HepG2 (cell line): ENCODE data around the gene DDT. TPM values are rescaled to one million over a fixed set of nuclear protein-coding genes. Genes with fewer than 3 reads are reported as not detected.

Experiments used
- ATAC-seq: fragments of 200-7000 bp; cut with Tn5 transposase; 3 replicates; pipeline ENCODE4 v1.9.1; 2020; ENCODE audit warnings: mild to moderate bottlenecking, moderate library complexity
- BruUV-seq: library from RNA; stranded (reverse); fragments of 400-500 nt; replicated peaks from 2 replicates; lab custom pipeline; 2021; lab: Mats Ljungman, UMichigan
- CTCF ChIA-PET: fragments of 300-600 bp; formaldehyde crosslinking; extraction: SDS; loops from one replicate; lab custom pipeline; 2021; ENCODE audit warnings: low total read pairs, inconsistent platforms, low intra/inter-chr PET ratio; lab: Yijun Ruan, JAX
- POLR2A ChIA-PET: fragments of 350-600 bp; sonication (Branson Sonifier 250); formaldehyde crosslinking; loops from one replicate; lab custom pipeline; 2020; ENCODE audit warnings: antibody characterized with exemption, inconsistent platforms; lab: Yijun Ruan, JAX
- DNase-seq: peaks from one replicate; pipeline ENCODE4 v3.0.0-alpha.2; 2015; ENCODE audit warnings: low spot score
- FAIRE-seq: peaks from 3 replicates; lab custom pipeline; 2011; peaks lifted over from hg19 to GRCh38; lab: Jason Lieb, UNC
- H2AFZ ChIP-seq: one replicate; pipeline ENCODE4 v1.6.1; 2011; ENCODE audit warnings: low read length, inconsistent platforms
- H3K27ac ChIP-seq: fragments of 300-600 bp; 3 replicates; pipeline ENCODE4 v1.8.0; 2011; ENCODE audit warnings: mixed run types, mild to moderate bottlenecking, mixed read lengths, low read length, inconsistent platforms; ENCODE audit not compliant: insufficient read depth; ENCODE audit errors: extremely low read length
- H3K27me3 ChIP-seq, 2 experiments: fragments of 200-600 bp in 1 of 2; 2 replicates in 1 of 2; 3 replicates in 1 of 2; pipeline versions ENCODE4 v1.6.0 to v1.8.0; 2011; ENCODE audit warnings: low read length in 2 of 2, mild to moderate bottlenecking in 2 of 2, moderate library complexity in 2 of 2, inconsistent platforms in 1 of 2; ENCODE audit not compliant: insufficient read depth in 2 of 2, control insufficient read depth in 1 of 2
- H3K36me3 ChIP-seq, 2 experiments: fragments of 200-600 bp in 1 of 2; replicated peaks in 1 of 2; 2 replicates in 1 of 2; 3 replicates in 1 of 2; pipeline versions ENCODE4 v1.5.1 to v1.8.0; 2011; ENCODE audit warnings: low read length in 2 of 2, inconsistent platforms in 1 of 2; ENCODE audit not compliant: insufficient read depth in 2 of 2, control insufficient read depth in 1 of 2
- H3K4me1 ChIP-seq: 2 replicates; pipeline ENCODE4 v1.5.1; 2012; ENCODE audit warnings: low read length, inconsistent platforms; ENCODE audit not compliant: insufficient read depth
- H3K4me2 ChIP-seq: 2 replicates; pipeline ENCODE4 v1.6.0; 2011; ENCODE audit warnings: low read depth, low read length, inconsistent platforms
- H3K4me3 ChIP-seq, 3 experiments: fragments of 200-600 bp in 1 of 3; sonication (generic), shearing (Covaris generic) in 1 of 3; replicated peaks in 1 of 3; 2 replicates each; pipeline ENCODE4 v1.5.1; 2011 to 2016; ENCODE audit warnings: low read length in 3 of 3, inconsistent platforms in 2 of 3, low read depth in 2 of 3, mild to moderate bottlenecking in 2 of 3, control low read depth in 1 of 3, mixed read lengths in 1 of 3; ENCODE audit not compliant: insufficient read depth in 1 of 3
- H3K79me2 ChIP-seq: one replicate; pipeline ENCODE4 v1.6.1; 2011; ENCODE audit warnings: low read length, inconsistent platforms; ENCODE audit not compliant: insufficient read depth
- H3K9ac ChIP-seq: 2 replicates; pipeline ENCODE4 v1.6.0; 2011; ENCODE audit warnings: mild to moderate bottlenecking, low read depth, low read length, inconsistent platforms; ENCODE audit not compliant: insufficient read depth
- H3K9me3 ChIP-seq: 2 replicates; pipeline ENCODE4 v1.5.1; 2012; ENCODE audit warnings: mild to moderate bottlenecking, low read length
- H4K20me1 ChIP-seq: 2 replicates; pipeline ENCODE4 v1.6.0; 2011; ENCODE audit warnings: inconsistent platforms, mild to moderate bottlenecking, low read length, moderate library complexity; ENCODE audit not compliant: insufficient read depth
- AFF4 ChIP-seq: sonication (generic); formaldehyde crosslinking; IDR thresholded peaks from 2 replicates; pipeline ENCODE4 v1.4.0; 2020; ENCODE audit warnings: missing genetic modification reagents
- CREB1 ChIP-seq, 2 experiments: fragments of 450-650 bp in 1 of 2; IDR thresholded peaks; 2 replicates each; pipeline ENCODE4 v1.6.1; 2016 to 2017; ENCODE audit warnings: control low read depth in 1 of 2, mild to moderate bottlenecking in 1 of 2, missing compliant biosample characterization in 1 of 2, missing genetic modification characterization in 1 of 2
- FOXJ3 ChIP-seq: sonication (generic); formaldehyde crosslinking; IDR thresholded peaks from 2 replicates; pipeline ENCODE4 v1.4.0; 2020; ENCODE audit warnings: missing genetic modification reagents, mild to moderate bottlenecking, borderline replicate concordance
- GTF2F1 ChIP-seq: fragments of 150-350 bp; IDR thresholded peaks from 2 replicates; pipeline ENCODE4 v1.6.1; 2014; ENCODE audit warnings: low read length
- HDAC1 ChIP-seq: sonication (generic); formaldehyde crosslinking; IDR thresholded peaks from 2 replicates; pipeline ENCODE4 v1.5.1; 2020; ENCODE audit warnings: mild to moderate bottlenecking, missing genetic modification reagents
- IKZF4 ChIP-seq: sonication (generic); formaldehyde crosslinking; IDR thresholded peaks from 2 replicates; pipeline ENCODE4 v1.5.1; 2020; ENCODE audit warnings: borderline replicate concordance, mild to moderate bottlenecking, low read depth, missing genetic modification reagents; ENCODE audit errors: not compliant biosample characterization
- MIXL1 ChIP-seq: IDR thresholded peaks from 2 replicates; pipeline ENCODE4 v1.6.1; 2016
- NFE2L1 ChIP-seq: sonication (generic); formaldehyde crosslinking; IDR thresholded peaks from 2 replicates; pipeline ENCODE4 v1.4.0; 2020; ENCODE audit warnings: missing genetic modification reagents, mild to moderate bottlenecking, borderline replicate concordance
- NFE2L2 ChIP-seq: fragments of 150-350 bp; IDR thresholded peaks from 2 replicates; pipeline ENCODE4 v1.6.1; 2014; ENCODE audit warnings: low read length
- POLR2A ChIP-seq, 2 experiments: IDR thresholded peaks; 2 replicates each; pipeline ENCODE4 v1.6.1; 2011; ENCODE audit warnings: low read depth in 2 of 2, low read length in 2 of 2, mild to moderate bottlenecking in 1 of 2, moderate library complexity in 1 of 2; ENCODE audit not compliant: insufficient read depth in 1 of 2
- RNF2 ChIP-seq: fragments of 450-650 bp; conservative IDR thresholded peaks from 2 replicates; pipeline ENCODE4 v1.6.1; 2016; ENCODE audit warnings: low read depth
- SAP130 ChIP-seq: IDR thresholded peaks from 2 replicates; pipeline ENCODE4 v1.6.1; 2016; ENCODE audit warnings: low read depth
- TBX3 ChIP-seq: fragments of 450-650 bp; IDR thresholded peaks from 2 replicates; pipeline ENCODE4 v1.6.1; 2017; ENCODE audit warnings: antibody characterized with exemption, mild to moderate bottlenecking, inconsistent platforms, borderline replicate concordance
- TIGD3 ChIP-seq: sonication (generic); formaldehyde crosslinking; IDR thresholded peaks from 2 replicates; pipeline ENCODE4 v1.5.1; 2020; ENCODE audit warnings: mild to moderate bottlenecking, missing genetic modification reagents, borderline replicate concordance
- ZFP82 ChIP-seq: sonication (generic); formaldehyde crosslinking; IDR thresholded peaks from 2 replicates; pipeline ENCODE4 v1.5.1; 2020; ENCODE audit warnings: mild to moderate bottlenecking, missing genetic modification reagents, borderline replicate concordance
- ZMYM3 ChIP-seq: sonication (generic); formaldehyde crosslinking; IDR thresholded peaks from 2 replicates; pipeline ENCODE4 v1.5.1; 2020; ENCODE audit warnings: mild to moderate bottlenecking, missing genetic modification reagents
- ZNF770 ChIP-seq: sonication (generic); formaldehyde crosslinking; IDR thresholded peaks from 2 replicates; pipeline ENCODE4 v1.5.0; 2020; ENCODE audit warnings: mild to moderate bottlenecking, missing genetic modification reagents
- WGBS: methylation state at CpG from one replicate; pipeline ENCODE4 v1.1.6; 2017; ENCODE audit warnings: low lambda C conversion rate; 5-methylcytosine and 5-hydroxymethylcytosine counted together
- in situ Hi-C: cut with HindIII; loops from 2 replicates; pipeline ENCODE4 v1.10.0; 2017; ENCODE audit warnings: low pct_unique_long_range_greater_than_20kb; ENCODE audit not compliant: extremely low pct_ligation_motif_present
- intact Hi-C: fragments of 100-400 bp; cut with micrococcal nuclease; formaldehyde crosslinking; loops from one replicate; pipeline ENCODE4 v1.10.0; 2022; ENCODE audit not compliant: unreplicated experiment
- polyA plus RNA-seq, 8 experiments: library from polyadenylated mRNA; depleted of rRNA in 3 of 8; stranded (reverse) in 7 of 8; unstranded in 1 of 8; fragments of >200 nt; fragmentation: Illumina TruSeq in 4 of 8; extraction: Trizol in 4 of 8; gene quantifications; 2 replicates each; pipeline versions ENCODE4 v1.2.1 to v1.2.3, GENCODE V29; 2011 to 2016; ENCODE audit warnings: low read depth in 4 of 8, missing spikeins in 1 of 8, mixed read lengths in 1 of 8; ENCODE audit not compliant: insufficient read depth in 1 of 8
- total RNA-seq, 5 experiments: library from RNA; depleted of rRNA; stranded (reverse); fragments of >200 nt; fragmentation: Illumina TruSeq; extraction: Trizol; gene quantifications; 2 replicates each; pipeline ENCODE4 v1.2.3, GENCODE V29; 2016; ENCODE audit warnings: low read depth in 1 of 5

Gene DDT
- total and polyA plus RNA-seq, 2 of the 13 experiments (the other 11 are each of a cell fraction or from before 2014, with no cell fraction given): 143 to 181 TPM

GRCh38 chr22:24010018-24010391, 35.8 kb upstream of the DDT start:
- ATAC-seq (no peak), FAIRE-seq (no peak), DNase-seq (no peak)
- POLR2A ChIA-PET: interaction anchor here (1.2 to 2.5 kb wide), 10 partner anchors 8 to 236 kb away, joined by 3 to 17 read pairs (median 5); partner anchors contain the start of genes MIF and SLC2A11
- Histone ChIP-seq H3K27ac (peak overlapping the region; percentile 87), H3K4me3 (peak overlapping the region in 2 of 3 experiments; percentile 18 to 95; a peak in 3 of 6 replicates), H3K4me2 (peak overlapping the region; percentile 86), H3K27me3 (no peaks in the 10 kb centered on the region; a peak in 1 of 5 replicates), H2AFZ (no peak overlapping the region), H4K20me1 (no peaks in the 10 kb centered on the region; the same call in 1 of the 2 replicates), H3K36me3 (no peaks in the 10 kb centered on the region), H3K9me3 (no peaks in the 10 kb centered on the region), H3K9ac (peak overlapping the region; percentile 73), H3K4me1 (peaks cover 69% of the 10 kb centered on the region), H3K79me2 (peaks cover 33% of the 10 kb centered on the region)
- TSS peak; percentile 75 for BruUV-seq
- intact Hi-C loops: no loop called here
- WGBS: 6% methylated on average over 2 of the region's 2 CpGs
- CTCF ChIA-PET: no interaction called here
- in situ Hi-C loops: no loop called here
- TF ChIP-seq ZFP82 (no peak), NFE2L2 (peak; percentile 25; the same call in 1 of the 2 replicates), RNF2 (no peak), TIGD3 (no peak), MIXL1 (CRISPR knock-in tag) (no peak), ZNF770 (CRISPR knock-in tag) (no peak), TBX3 (peak; percentile 42; the same call in 1 of the 2 replicates), POLR2A (IDR thresholded peaks at IDR 0.05; ENCODE audit: insufficient read depth in 1 of 2, low read depth in 2 of 2, low read length in 2 of 2) (no peak), NFE2L1 (no peak), FOXJ3 (CRISPR knock-in tag) (0 out of 2 replicates have a peak, but pooled peaks have one; percentile 40), IKZF4 (CRISPR knock-in tag) (no peak), SAP130 (CRISPR knock-in tag) (0 out of 2 replicates have a peak, but pooled peaks have one; percentile 8), HDAC1 (CRISPR knock-in tag) (no peak), CREB1 (IDR thresholded peaks at IDR 0.05) (no peak), CREB1 (CRISPR knock-in tag; IDR thresholded peaks at IDR 0.05) (peak; percentile 15; the same call in 1 of the 2 replicates), GTF2F1 (no peak), AFF4 (CRISPR knock-in tag) (no peak), ZMYM3 (CRISPR knock-in tag) (no peak)
